GM23248 (cell line): Measurements from ENCODE around the gene LRRC53.

Experiments
- EZH2 ChIP-seq: fragments of 200-600 bp; sonication (generic); IDR thresholded peaks from 2 replicates; pipeline ENCODE4 v1.6.1; 2018; ENCODE audit warnings: antibody characterized with exemption, mild to moderate bottlenecking; ENCODE audit not compliant: insufficient read depth, poor library complexity, severe bottlenecking
- EZH2phosphoT487 ChIP-seq: fragments of 200-600 bp; sonication (generic); IDR thresholded peaks from 2 replicates; pipeline ENCODE4 v1.6.1; 2018; ENCODE audit warnings: antibody characterized with exemption, moderate library complexity, mild to moderate bottlenecking, low read depth; ENCODE audit not compliant: insufficient read depth

GRCh38 chr1:74426208-74426937, 86.0 kb downstream of the LRRC53 start:
- TF ChIP-seq EZH2 (no peak), EZH2phosphoT487 (no peak)
